ENCODE measurements around the gene ZNF791.

The ZNF791 gene

GRCh38 chr19:12638611-12639182, 28.0 kb downstream of the ZNF791 start:
- TF ChIP-seq SIN3A (IDR thresholded peaks at IDR 0.05; ENCODE audit: borderline replicate concordance, insufficient read depth, low read length) = no peak
- TF ChIP-seq TAF1 (IDR thresholded peaks at IDR 0.05; ENCODE audit: borderline replicate concordance, insufficient read depth, low read length) = no peak
- no peak for TF ChIP-seq POLR2AphosphoS5 (IDR thresholded peaks at IDR 0.05; ENCODE audit: low read depth, low read length)
- TF ChIP-seq FOXP2 (optimal IDR thresholded peaks at IDR 0.05; ENCODE audit: borderline replicate concordance, extremely low read depth, extremely low read length, insufficient read depth) = no peak
- no peak for TF ChIP-seq REST (IDR thresholded peaks at IDR 0.05; ENCODE audit: insufficient read depth in 1 of 2, low read depth in 2 of 2, low read length in 2 of 2)

- no peak for TF ChIP-seq TAF1 (IDR thresholded peaks at IDR 0.05; ENCODE audit: borderline replicate concordance, insufficient read depth, low read length)
- no peak for TF ChIP-seq REST (IDR thresholded peaks at IDR 0.05; ENCODE audit: insufficient read depth in 1 of 2, low read depth in 2 of 2, low read length in 2 of 2)
- TF ChIP-seq SIN3A (IDR thresholded peaks at IDR 0.05; ENCODE audit: borderline replicate concordance, insufficient read depth, low read length) = no peak
- no peak for TF ChIP-seq FOXP2 (optimal IDR thresholded peaks at IDR 0.05; ENCODE audit: borderline replicate concordance, extremely low read depth, extremely low read length, insufficient read depth)
- TF ChIP-seq POLR2AphosphoS5 (IDR thresholded peaks at IDR 0.05; ENCODE audit: low read depth, low read length) = no peak
These were observed 29.3 kb downstream of the ZNF791 start for GRCh38 chr19:12639901-12640613.

DNA sequence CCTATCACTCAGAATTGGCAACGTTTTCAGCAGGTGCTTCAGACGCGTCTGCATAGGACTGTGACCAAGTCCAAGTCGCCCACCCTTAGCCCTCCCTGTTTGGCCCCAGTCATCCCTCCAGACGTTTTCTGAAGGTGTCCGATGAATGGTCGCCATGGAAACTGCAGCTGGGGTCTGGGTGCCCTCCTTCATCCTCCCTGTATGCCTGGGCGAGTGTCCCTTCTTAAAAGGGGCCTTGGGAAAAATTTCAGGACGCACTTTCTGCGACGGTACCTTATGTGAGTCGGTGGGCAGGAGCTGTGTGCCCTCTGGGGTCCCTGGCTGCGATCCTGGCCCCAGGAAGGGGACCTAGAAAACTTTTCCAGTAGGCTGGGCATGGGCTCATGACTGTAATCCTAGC, 30.7 kb downstream of the ZNF791 start:
- TF ChIP-seq TAF1 (IDR thresholded peaks at IDR 0.05; ENCODE audit: borderline replicate concordance, insufficient read depth, low read length) (no peak), POLR2AphosphoS5 (IDR thresholded peaks at IDR 0.05; ENCODE audit: low read depth, low read length) (no peak), SIN3A (IDR thresholded peaks at IDR 0.05; ENCODE audit: borderline replicate concordance, insufficient read depth, low read length) (no peak), FOXP2 (optimal IDR thresholded peaks at IDR 0.05; ENCODE audit: borderline replicate concordance, extremely low read depth, extremely low read length, insufficient read depth) (no peak), REST (IDR thresholded peaks at IDR 0.05; ENCODE audit: insufficient read depth in 1 of 2, low read depth in 2 of 2, low read length in 2 of 2) (no peak)

- TF ChIP-seq FOXP2 (optimal IDR thresholded peaks at IDR 0.05; ENCODE audit: borderline replicate concordance, extremely low read depth, extremely low read length, insufficient read depth) (no peak), REST (IDR thresholded peaks at IDR 0.05; ENCODE audit: insufficient read depth in 1 of 2, low read depth in 2 of 2, low read length in 2 of 2) (no peak), TAF1 (IDR thresholded peaks at IDR 0.05; ENCODE audit: borderline replicate concordance, insufficient read depth, low read length) (no peak), SIN3A (IDR thresholded peaks at IDR 0.05; ENCODE audit: borderline replicate concordance, insufficient read depth, low read length) (no peak), POLR2AphosphoS5 (IDR thresholded peaks at IDR 0.05; ENCODE audit: low read depth, low read length) (no peak)
These were observed 31.8 kb downstream of the ZNF791 start for GRCh38 chr19:12642506-12642905.

All from PFSK-1 (cell line).